Upper lobe of right lung (tissue), 1 donor: ENCODE results near the gene NEO1. TPM values are rescaled to one million over a fixed set of nuclear protein-coding genes. Genes with fewer than 3 reads are reported as not detected.

ENCODE experiments used
- ATAC-seq: fragments of 200-7000 bp; cut with Tn5 transposase; one replicate; pipeline ENCODE4 v1.9.1; 2020; ENCODE audit warnings: mild to moderate bottlenecking, moderate library complexity
- DNase-seq: peaks from one replicate; pipeline ENCODE4 v3.0.0-alpha.2; 2020
- H3K27ac ChIP-seq: fragments of 200-600 bp; one replicate; pipeline ENCODE4 v1.8.0; 2022
- H3K27me3 ChIP-seq: fragments of 200-600 bp; one replicate; pipeline ENCODE4 v1.8.0; 2022; ENCODE audit warnings: mild to moderate bottlenecking
- H3K36me3 ChIP-seq: fragments of 200-600 bp; one replicate; pipeline ENCODE4 v1.8.0; 2022
- H3K4me1 ChIP-seq: fragments of 200-600 bp; one replicate; pipeline ENCODE4 v1.8.0; 2022
- H3K4me3 ChIP-seq: fragments of 200-600 bp; one replicate; pipeline ENCODE4 v1.8.0; 2022; ENCODE audit warnings: mild to moderate bottlenecking
- H3K9me3 ChIP-seq: fragments of 200-600 bp; one replicate; pipeline ENCODE4 v1.8.0; 2022
- intact Hi-C: fragments of 100-400 bp; cut with DNase I; formaldehyde crosslinking; loops from one replicate; pipeline ENCODE4 v1.11.0; 2022
- total RNA-seq: library from RNA; stranded (reverse); fragmentation: NEBNext Ultra II Directional; extraction: Animal tissue kit (Norgen Biotek cat#: 25700); gene quantifications from one replicate; pipeline ENCODE4 v1.2.1, GENCODE V29; 2021
- TF ChIP-seq, protein P1 (sequence below): fragments of 200-600 bp; IDR thresholded peaks from one replicate; pipeline ENCODE4 v1.8.0; 2022; ENCODE audit warnings: antibody characterized with exemption
- donor health status: DM: no; HTN: yes; CAD: no; lungs with severe emphysema.

NEO1 gene
- total RNA-seq, 1 donor from 2014 or later: 44.8 TPM

DNA sequence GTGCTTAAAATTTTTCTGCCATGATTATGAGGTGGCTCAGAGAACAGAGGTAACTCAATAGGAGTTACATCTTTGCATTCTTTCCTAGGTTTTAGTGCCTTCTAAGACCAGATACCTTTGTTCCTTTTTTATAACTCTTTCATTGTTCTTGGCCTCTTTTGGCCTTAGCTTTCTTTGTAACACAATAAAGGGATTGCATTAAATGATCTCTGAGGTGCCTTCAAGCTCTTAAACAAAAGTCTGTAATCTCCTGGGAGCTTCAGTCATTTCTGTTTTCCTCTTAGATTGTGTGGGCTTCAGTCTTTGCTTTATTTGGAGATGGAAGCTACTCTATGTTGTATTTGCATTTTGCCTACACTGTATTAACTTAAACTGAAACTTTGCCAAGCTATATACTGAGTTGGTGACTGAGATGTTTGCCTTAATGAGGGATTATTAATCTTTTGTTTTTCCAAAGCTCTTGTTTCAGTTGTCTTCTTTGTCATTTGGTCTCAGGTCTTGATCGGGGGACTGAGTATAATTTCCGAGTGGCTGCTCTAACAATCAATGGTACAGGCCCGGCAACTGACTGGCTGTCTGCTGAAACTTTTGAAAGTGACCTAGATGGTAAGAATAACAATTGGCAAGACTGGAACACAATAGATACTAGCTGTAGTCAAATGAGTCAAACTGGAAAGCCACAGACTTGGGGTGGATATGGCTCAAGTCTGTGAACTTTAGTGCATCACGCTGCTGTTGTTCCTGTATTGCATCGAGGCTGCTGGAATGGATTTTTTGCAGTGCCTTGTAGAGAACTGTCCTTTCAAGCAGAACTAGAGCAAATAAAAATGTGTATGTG, 206.2 kb downstream of the NEO1 start:
- no peak for ATAC-seq
- intact Hi-C loops: no loop called here
- DNase-seq: no peak
- no peak overlapping the region for H3K4me3 ChIP-seq
- no peaks in the 10 kb centered on the region for H3K9me3 ChIP-seq
- H3K4me1 ChIP-seq: no peaks in the 10 kb centered on the region
- no peak overlapping the region for H3K27ac ChIP-seq
- TF ChIP-seq, protein P1, sequence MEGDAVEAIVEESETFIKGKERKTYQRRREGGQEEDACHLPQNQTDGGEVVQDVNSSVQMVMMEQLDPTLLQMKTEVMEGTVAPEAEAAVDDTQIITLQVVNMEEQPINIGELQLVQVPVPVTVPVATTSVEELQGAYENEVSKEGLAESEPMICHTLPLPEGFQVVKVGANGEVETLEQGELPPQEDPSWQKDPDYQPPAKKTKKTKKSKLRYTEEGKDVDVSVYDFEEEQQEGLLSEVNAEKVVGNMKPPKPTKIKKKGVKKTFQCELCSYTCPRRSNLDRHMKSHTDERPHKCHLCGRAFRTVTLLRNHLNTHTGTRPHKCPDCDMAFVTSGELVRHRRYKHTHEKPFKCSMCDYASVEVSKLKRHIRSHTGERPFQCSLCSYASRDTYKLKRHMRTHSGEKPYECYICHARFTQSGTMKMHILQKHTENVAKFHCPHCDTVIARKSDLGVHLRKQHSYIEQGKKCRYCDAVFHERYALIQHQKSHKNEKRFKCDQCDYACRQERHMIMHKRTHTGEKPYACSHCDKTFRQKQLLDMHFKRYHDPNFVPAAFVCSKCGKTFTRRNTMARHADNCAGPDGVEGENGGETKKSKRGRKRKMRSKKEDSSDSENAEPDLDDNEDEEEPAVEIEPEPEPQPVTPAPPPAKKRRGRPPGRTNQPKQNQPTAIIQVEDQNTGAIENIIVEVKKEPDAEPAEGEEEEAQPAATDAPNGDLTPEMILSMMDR: no peak
- H3K27me3 ChIP-seq: no peaks in the 10 kb centered on the region
- H3K36me3 ChIP-seq: peaks cover 53% of the 10 kb centered on the region

DNA sequence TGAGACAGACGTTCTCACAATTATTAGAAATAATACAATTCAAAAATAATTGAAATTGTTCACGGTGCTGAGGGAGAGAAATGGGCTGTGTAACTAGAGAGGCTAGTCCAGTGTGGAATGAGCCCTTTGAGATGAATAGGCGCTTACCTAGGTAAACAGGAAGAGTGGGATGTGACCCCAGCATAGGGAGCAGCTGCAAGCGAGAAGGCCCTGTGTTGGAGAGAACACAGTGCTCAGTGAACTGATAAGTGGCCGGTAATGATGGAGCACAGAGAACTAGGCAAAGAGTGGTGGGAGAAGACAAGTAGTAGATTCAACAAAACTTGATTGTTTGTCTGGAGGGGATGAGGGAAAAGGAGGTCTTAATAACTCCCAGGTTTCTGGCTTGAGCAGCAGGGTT, 212.6 kb downstream of the NEO1 start:
- Histone ChIP-seq H3K36me3 (peaks cover 24% of the 10 kb centered on the region), H3K27ac (no peak overlapping the region), H3K4me1 (no peaks in the 10 kb centered on the region), H3K27me3 (no peaks in the 10 kb centered on the region), H3K9me3 (no peaks in the 10 kb centered on the region), H3K4me3 (no peak overlapping the region)
- ATAC-seq (no peak), DNase-seq (no peak)
- intact Hi-C loops: no loop called here
- TF ChIP-seq, protein P1: no peak

DNA sequence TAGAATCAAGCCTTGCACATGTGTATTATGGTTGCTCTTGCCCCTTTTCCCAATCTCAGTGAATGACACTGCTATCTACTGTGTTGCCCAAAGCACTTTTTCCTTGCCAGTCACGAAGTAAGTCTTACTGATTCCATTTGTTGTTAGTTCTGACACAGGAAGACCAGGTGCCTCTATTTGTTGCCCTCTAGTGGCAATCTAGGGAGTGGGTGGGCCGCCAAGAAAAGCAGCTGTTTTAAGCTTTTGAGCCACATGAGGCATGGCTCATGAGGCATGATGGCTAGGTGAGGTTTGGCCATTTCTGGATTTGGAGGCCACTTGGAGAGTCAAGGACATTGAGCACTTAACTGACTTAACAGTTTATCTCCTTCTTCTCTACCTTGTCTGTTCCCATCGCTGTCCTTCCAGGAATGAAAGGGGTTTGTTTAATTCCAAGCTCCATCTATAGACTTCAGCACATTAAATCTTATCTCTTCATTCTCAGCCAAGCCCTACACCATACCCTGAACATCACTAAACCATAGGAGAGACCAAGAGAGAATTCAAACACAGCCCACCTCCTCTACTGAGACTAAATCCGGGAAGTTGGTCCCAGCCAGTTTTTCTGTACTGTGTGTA, 213.4 kb downstream of the NEO1 start:
- no peak overlapping the region for H3K27ac ChIP-seq
- peaks cover 24% of the 10 kb centered on the region for H3K36me3 ChIP-seq
- H3K9me3 ChIP-seq: no peaks in the 10 kb centered on the region
- no peaks in the 10 kb centered on the region for H3K27me3 ChIP-seq
- intact Hi-C loops: no loop called here
- H3K4me1 ChIP-seq: no peaks in the 10 kb centered on the region
- TF ChIP-seq, protein P1: peak; percentile 64
- DNase-seq (no peak), ATAC-seq (peak; percentile 72)
- H3K4me3 ChIP-seq: no peak overlapping the region

DNA sequence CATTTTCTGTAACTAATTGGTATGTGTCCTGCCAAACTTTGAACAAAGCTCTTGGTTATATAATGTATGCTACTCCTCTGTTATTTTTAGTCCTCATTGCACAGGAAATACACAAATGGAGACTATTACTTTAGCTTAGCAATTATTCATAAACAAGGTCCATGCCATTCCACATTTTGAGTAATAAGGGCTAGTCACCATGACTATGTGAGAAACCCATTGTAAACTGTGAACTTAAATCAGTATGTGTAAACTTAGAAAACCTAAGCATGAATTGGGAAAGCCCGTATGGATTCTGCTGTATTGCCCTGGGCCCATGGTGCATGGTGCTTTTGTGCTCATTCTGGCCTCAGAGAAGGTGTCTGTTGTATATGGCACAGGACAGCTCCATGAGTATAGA, 216.2 kb downstream of the NEO1 start:
- no peaks in the 10 kb centered on the region for H3K27me3 ChIP-seq
- no peak for ATAC-seq
- no peak overlapping the region for H3K4me3 ChIP-seq
- TF ChIP-seq, protein P1: no peak
- no peaks in the 10 kb centered on the region for H3K9me3 ChIP-seq
- intact Hi-C loops: no loop called here
- DNase-seq: no peak
- no peaks in the 10 kb centered on the region for H3K4me1 ChIP-seq
- H3K27ac ChIP-seq: no peak overlapping the region
- peaks cover 16% of the 10 kb centered on the region for H3K36me3 ChIP-seq

DNA sequence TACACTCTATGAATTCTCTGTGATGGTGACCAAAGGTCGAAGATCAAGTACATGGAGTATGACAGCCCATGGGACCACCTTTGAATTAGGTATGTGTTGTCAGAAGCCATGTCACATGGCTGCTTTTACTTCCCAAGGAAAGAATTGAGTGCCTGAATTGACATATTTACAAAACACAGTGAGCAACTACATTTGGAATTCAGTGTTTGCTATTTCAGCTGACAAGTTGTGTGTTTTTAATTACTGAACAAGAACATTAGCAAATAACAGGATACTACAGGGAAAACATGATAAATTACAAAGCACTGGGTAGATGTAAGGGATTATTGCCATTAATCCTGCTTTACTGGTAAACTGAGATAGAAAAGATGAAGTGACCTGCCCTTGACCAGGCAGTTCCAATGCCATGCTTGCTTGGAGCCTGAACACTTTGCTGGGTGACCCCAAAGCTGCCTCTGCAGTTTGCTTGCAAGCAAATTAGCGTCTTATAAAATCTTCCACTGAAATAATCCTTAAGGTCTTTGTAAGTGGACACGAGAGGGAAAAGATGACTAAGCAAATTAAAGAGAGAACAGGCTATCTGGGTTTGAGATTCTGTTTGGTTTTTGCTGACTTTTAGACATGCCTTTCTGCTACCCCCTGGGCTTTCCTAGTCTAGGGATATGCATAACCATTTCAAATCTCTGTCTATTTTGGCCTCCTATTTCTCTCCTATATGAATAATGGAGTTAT, 218.3 kb downstream of the NEO1 start:
- H3K4me1 ChIP-seq: no peaks in the 10 kb centered on the region
- no peaks in the 10 kb centered on the region for H3K27me3 ChIP-seq
- ATAC-seq (no peak), DNase-seq (no peak)
- H3K27ac ChIP-seq: no peak overlapping the region
- intact Hi-C loops: no loop called here
- H3K4me3 ChIP-seq: no peak overlapping the region
- H3K36me3 ChIP-seq: peaks cover 16% of the 10 kb centered on the region
- TF ChIP-seq, protein P1: no peak
- no peaks in the 10 kb centered on the region for H3K9me3 ChIP-seq
